PC-3 (cell line): ENCODE data around the gene DCLK1.

Source experiments
- CTCF ChIP-seq: fragments of 300-600 bp; sonication (generic); conservative IDR thresholded peaks from 2 replicates; pipeline ENCODE4 v1.5.1; 2017; ENCODE audit warnings: antibody characterized with exemption, low read depth, mild to moderate bottlenecking, low read length
- EZH2 ChIP-seq: fragments of 300-600 bp; sonication (generic); IDR thresholded peaks from one replicate; pipeline ENCODE4 v1.6.1; 2017; ENCODE audit warnings: antibody characterized with exemption, mild to moderate bottlenecking, low read length; ENCODE audit not compliant: unreplicated experiment
- EZH2phosphoT487 ChIP-seq: fragments of 300-600 bp; sonication (generic); IDR thresholded peaks from 2 replicates; pipeline ENCODE4 v1.6.1; 2018; ENCODE audit warnings: mild to moderate bottlenecking, antibody characterized with exemption, low read length, borderline replicate concordance

- TF ChIP-seq CTCF (no peak), EZH2 (no peak), EZH2phosphoT487 (no peak)
These were observed 75.8 kb downstream of the DCLK1 start for GRCh38 chr13:36055366-36055765.
